Measurements from ENCODE around the gene KIF25.
"Not testable (repeated sequence)": the region's sequence is repeated elsewhere in the genome, so short reads cannot be mapped to it uniquely, and the experiment has no call there.

Gene KIF25

DNA sequence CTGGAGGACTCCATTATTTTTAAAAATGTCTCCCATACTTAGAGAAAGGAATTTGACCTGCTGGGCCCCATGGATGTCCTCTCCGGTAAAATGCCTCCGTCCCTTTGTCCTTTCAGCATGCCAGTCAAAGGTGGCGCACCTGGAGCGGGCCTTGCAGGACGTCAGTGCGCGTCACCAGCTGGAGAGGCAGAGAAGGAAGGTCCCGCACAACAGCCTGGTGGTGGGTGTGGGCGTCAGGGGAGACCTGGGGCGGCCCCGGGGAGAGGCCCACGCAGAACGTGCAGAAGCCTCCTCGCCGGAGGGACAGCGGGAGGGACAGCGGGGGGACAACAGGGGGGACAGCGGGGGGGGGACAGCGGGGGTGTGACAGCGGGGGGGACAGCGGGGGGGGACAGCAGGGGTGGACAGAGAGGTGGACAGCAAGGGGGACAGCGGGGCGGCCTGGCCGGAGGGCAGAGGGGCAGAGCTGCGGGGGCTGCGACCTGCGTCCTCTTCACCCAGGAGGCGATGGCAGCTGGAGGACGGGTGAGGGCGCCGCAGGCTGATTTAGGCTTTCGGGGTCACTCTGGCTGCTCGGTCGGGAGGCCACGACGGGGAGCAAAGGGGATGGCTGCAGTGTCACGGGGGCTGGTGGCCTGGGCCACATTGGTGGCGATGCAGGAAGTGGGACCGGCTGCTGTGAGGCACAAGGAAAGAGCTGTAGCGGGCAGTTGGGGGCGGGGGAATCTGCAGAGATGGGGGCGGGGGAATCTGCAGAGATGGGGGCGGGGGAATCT, 859 bp upstream of the KIF25 start:
- no peak for DNase-seq

DNA sequence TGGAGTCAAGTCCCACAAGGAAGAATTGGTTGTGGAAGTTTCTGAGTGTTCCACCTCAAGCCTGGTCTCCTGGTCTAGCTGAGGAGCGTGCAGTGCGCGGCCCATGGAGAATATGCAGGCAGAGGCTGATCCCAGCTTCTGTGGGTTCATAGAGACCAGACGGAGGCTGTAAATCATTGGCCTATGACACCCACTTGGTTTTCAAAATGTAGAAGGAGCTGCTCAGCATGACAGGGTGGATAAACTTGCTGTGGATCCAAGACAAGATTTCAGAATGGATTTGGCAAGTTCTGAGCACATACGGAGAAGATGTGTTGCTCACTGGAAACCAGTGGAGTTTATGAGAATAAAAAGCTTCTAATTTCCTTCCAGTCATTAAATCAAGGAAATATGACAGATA, 744 bp downstream of the KIF25 start:
- no peak for DNase-seq

DNA sequence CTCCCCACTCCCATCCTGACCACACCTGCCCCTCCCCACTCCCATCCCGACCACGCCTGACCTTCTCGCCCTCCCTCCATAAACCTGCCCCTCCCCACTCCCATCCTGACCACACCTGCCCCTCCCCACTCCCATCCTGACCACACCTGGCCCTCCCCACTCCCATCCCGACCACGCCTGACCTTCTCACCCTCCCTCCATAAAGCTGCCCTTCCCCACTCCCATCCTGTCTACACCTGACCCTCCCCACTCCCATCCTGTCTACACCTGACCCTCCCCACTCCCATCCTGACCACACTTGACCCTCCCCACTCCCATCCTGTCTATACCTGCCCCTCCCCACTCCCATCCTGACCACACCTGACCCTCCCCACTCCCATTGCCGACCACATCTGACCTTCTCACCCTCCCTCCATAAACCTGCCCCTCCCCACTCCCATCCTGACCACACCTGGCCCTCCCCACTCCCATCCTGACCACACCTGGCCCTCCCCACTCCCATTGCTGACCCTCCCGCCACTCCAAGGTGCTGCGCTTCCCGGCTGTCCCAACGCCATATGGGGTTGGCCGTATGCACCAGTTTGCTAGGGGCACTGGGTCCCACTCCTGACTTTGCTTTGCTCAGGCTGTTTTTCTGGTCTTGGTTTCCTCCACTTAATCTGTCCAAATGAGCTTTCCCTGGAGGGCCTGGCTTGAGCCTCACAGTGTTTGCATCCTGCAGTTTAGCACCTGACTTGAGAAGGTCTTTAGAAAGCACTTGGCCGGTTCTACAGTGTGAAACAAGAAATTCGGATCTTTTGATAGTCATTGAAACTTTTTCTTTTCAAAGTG, 2.9 kb downstream of the KIF25 start:
- no peak for DNase-seq

DNA sequence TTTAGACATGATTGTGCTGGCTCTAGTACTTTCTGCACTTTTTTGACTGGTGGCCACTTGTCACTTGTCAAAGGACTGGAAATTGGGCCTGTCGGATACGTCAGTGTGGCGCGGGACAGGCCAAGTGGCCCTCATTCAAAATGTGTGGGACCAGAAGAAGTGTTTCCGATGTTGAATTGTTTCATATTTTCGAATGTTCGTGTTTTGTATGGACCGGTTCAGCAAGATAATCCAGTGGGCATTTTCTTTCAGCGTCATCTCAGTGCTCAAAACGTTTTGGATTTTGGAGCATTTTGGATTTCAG, 3.5 kb downstream of the KIF25 start:
- no peak for DNase-seq

DNA sequence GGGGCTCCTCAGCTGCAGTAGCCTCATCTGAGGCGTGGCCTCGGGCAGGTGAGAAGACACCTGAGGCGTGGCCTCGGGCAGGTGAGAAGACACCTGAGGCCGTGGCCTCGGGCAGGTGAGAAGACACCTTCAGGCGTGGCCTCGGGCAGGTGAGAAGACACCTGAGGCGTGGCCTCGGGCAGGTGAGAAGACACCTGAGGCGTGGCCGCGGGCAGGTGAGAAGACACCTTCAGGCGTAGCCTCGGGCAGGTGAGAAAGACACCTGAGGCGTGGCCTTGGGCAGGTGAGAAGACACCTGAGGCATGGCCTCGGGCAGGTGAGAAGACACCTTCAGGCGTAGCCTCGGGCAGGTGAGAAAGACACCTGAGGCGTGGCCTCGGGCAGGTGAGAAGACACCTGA, 4.0 kb downstream of the KIF25 start:
- DNase-seq: not testable (repeated sequence)

DNA sequence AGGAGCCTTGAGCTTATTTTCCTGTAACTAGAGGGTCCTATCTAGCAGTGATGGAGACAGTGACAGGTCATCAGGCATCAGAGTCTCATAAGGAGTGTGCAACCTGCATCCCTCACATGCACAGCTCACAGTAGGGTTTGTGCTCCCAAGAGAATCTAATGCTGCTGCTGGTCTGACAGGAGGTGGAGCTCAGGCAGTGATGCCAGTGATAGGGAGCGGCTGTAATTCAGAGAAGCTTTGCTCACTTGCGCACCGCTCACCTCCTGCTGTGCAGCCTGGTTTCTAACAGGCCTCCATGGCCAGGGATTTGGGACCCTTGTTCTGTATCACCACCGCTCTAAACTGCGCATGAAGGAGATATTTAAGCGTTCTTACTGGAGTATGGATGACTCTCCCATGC, 5.3 kb downstream of the KIF25 start:
- no peak for DNase-seq

DNA sequence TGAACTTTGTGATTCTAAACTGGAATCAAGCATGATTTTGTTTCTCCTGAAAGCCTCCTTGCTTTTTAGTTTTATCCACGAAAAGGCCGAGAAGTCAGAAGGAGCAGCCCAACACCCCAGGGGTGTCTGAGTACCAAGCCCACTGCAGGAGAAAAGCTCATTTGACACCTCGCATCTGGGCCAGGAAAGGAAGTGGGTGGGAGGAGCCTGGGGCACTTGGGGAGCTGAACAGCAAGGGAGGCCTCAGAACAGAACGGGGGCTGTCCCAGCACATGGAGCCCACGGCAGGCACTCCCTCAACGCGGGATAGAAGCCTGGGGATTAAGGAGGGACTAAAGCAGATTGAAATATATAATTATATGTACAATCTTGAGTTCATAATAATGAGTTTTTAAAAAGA, 6.6 kb downstream of the KIF25 start:
- no peak for DNase-seq

DNA sequence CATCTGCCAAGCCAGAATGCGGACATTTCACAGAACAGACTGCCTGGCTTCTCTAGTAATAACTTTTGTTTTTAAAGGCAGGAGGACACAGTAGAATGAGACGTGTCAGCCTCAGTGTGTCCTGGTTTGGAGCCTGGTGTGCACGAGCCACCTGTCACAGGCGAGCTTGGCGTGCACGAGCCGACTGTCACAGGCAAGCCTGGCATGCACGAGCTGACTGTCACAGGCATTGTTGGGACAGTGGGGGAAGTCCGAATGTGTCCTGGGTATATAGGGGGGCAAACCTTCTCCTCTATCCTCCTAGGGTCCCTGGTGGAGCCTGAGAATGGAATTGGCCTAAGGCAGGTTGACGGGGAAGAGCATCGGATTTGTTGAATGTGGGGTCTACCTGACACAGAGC, 7.5 kb downstream of the KIF25 start:
- DNase-seq: no peak

DNA sequence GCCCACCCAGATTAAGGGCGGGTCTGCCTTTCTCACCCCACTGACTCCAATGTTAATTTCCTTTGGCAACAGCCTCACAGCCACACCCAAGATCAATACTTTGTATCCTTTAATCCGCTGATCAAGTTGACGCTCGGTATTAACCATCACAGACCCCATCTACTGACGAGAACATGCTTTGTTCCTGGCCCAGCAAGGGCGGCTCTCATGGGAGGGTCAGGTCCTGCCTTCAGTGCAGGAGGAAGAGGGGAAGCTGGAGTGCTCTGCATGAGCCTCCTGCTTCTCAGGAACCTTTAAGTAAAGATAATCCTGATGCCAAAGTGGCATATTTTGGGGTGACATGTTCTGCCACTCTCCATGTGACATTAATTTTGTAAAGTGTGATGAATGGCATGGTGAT, 8.3 kb downstream of the KIF25 start:
- no peak for DNase-seq

DNA sequence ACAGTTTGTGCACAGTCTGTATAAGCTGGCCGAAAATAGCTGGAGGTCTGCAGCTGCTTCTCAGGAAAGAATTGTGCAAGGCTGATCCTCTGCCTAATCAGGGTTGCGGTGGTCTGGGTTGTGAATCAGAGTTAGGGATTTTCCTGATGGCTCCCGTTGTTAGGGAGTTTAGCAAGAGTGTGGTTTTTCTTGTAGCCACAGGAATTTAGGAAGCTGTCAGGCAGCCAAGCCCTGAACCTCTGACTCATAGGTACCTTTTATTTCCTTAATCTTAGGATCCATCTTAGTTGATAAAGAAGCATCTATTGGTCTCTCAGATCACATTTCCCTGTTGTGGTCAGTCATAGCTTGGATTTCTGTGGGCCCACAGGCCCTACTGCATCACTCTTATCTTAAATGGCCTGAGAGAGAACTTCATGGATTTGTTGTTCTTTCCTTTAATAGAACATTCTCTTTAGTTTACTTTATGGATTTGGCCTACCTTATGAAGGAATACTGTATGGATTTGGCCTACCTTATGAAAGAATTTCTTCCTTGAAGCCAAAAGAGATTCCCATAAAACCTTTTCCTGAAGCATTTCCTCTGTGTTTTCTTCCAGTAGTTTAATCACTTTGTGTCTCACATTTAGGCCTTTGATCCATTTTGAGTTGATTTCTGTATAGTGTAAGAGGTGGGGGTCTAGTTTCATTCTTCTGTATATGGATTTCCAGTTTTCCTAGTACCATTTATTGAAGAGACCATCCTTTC, 10.3 kb downstream of the KIF25 start:
- no peak for DNase-seq

DNA sequence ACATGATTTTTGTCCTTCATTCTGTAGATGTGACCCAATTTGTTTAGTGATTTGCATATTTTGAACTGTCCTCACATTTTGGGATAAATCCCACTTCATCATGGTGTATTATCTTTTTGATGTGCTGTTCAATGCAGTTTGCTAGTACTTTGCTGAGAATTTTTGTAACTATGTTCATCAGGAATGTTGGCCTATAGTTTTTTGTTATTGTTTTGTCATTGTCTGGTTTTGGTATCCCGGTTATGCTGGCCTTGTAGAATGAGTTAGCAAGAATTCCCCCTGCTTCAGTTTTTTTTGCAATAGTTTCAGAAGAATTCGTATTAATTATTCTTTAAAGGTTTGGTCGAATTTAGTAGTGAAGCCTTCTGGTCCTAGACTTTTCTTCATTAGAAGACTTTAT, 11.9 kb downstream of the KIF25 start:
- no peak for DNase-seq

DNA sequence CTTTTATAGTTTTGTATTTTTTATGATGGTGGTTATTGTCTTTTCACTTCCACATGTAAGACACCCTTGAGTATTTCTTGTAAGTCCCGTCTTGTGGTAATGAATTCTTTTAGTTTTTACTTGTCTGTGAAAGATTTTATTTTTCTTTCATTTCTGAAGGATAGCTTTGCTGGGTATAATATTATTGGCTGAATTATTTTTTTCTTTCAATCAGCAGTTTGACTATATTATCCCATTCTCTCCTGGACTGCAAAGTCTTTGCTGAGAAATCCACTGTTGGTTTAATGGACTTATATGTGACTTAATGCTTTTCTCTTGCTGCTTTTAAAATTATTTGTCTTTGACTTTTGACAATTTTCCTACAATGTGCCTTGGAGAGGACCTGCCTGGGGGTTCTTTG, 13.8 kb downstream of the KIF25 start:
- DNase-seq: no peak

DNA sequence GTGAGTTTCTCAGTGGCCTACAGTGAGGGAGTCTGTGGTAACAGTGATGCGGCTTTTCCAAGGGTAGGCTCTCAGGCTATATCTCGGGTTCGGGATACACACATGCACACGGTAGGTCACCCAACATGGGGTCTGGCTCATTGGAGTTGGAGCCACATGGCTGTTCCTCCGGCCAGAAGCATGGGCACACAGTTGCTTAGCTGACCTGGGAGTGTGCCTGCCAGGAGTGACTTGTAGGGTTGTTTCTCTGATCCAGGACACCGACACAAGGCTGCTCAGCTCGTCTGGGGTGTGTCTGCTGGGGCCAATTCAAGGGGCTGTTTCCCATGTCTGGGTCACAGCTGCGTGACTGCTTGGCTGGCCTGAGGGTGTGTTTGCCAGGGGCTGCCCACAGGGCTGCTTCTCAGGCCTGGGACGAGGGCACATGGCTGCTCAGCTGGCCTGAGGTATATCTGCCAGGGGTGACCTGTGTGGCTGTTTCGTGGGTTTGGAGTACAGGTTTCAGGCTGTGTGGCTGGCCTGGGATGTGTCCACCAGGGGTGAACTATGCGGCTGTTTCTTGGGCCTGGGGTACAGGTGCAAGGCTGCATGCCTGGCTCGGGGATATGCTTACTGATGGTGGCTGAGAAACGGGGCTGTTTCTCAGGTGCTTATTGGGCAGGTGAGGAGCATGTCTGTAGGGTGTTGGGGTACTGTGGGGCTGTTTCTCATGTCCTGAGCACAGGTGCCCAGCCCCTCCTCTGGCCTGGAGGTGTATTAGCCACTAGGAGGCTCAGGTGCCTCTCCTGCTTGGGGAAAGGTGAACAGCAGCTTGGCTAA, 15.2 kb downstream of the KIF25 start:
- no peak for DNase-seq

DNA sequence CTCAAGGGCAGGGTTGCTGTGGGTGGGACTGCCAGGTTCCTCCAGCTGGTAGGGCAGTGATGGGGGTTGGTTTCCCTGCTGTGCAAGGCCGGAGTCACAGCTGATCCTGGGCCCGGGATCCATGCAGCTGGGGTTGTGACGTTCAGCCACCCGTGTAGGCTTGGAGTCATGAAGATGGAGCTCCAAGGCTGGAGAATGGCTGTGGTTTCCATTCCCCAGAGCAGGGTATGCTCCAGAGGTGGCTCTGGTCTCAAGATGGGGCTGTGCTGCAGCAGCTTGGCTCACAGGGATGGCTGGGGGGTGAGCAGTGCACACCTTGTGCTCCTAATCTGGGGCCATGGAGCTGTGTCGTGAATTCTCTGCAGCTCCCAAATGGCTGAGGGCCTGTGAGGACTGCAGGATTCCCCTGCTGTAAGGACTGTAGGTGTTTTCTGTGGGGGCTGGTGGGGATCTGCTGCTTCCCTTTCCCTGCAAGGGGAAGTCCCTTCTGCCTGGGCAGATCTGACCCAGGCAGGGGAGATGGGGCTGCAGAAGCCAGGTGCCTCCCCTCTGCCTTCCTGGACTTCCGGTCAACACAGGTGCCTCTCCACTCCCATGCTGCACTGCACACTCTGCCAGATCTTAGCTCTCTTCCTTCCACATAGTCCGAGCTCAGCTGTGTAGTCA, 15.9 kb downstream of the KIF25 start:
- no peak for DNase-seq

DNA sequence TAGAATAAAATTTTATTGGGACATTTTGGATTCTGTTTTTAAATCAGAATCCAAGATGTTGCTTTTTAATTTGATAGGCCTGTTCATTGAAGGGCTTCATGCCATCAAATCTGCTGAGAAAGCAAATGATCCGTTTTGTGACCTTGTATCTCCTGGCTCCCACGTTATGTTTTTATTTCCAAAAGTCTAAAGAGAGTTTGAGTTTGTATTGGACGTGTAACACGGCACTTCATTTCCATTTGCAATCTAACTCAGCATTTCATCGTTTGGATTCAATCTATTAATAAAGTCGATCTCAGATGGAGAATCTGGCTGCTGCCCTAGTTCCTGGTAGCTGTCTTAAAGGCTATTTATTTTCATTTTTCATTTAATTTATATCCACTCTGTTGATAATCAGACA, 17.0 kb downstream of the KIF25 start:
- no peak for DNase-seq

DNA sequence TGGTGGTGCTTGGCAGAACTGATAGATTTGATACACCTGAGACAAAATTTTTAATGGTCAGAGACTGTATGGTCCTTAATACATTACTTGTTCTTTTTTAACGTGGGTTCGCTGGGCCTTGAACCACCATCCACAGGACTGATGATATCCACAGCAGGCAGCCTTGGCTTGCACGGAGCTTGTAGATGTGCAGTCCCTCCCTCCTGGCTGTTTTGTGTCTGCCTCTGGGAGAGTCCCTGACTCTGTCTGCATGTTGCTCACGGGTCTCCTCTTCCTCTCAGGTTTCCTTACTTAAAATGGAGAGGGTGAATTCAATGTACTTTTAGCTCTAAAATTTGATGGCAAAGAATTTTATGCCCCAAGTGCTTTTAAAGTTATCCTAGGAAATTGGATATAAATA, 17.5 kb downstream of the KIF25 start:
- no peak for DNase-seq

DNA sequence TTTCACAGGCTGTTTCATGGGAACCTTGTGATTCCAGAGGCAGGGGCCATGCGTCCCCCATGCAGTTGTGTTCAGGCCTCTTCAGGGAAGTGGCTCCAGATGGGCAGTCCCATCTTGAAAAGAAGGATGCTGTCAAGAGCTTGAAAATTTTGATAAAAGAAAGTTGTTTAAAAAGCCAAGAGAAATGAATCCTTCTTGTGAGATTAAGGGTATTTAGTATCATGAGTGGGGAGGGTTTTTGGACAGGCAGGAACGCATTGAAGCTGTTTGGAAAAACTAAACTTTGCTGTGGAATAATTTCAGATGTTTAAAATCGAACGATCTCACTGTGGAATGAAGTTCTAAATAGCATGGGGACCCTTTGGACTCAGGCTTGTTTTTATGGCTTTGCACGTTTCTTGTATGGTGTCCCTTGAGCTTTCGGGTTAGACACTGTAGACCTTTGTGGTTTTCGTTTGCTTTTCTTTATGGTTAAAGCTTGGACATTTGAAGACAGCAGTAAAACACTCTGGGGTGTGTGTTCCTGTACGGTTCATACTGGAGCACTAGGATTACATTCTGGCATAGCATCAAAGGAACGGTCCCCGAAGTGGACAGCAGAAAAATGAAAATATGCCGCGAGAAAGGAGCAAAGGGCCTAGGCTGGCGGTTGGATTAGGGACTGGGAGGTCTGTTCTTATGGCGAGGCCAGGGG, 18.2 kb downstream of the KIF25 start:
- no peak for DNase-seq

DNA sequence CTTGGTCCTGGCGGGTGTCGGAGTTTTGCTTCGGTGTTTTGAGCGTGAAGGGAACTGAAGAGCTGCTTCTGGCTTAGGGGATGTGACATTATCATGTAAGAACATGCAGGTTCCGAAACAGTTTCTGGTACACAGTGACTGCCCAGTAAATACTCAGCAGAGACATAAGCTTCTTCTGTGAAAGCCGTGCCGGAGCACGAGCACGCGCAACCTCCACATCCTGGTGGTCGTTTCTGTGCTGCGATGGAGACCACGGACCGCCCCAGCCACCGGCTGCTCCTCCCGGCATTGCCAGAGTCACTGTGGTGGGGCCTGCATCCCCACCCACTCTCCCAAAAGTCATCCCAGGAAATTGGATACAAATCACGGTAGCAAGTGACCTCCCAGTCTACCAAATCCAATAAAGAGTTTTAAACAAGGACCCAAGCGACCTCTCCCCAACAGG, 18.7 kb downstream of the KIF25 start:
- no peak for DNase-seq

DNA sequence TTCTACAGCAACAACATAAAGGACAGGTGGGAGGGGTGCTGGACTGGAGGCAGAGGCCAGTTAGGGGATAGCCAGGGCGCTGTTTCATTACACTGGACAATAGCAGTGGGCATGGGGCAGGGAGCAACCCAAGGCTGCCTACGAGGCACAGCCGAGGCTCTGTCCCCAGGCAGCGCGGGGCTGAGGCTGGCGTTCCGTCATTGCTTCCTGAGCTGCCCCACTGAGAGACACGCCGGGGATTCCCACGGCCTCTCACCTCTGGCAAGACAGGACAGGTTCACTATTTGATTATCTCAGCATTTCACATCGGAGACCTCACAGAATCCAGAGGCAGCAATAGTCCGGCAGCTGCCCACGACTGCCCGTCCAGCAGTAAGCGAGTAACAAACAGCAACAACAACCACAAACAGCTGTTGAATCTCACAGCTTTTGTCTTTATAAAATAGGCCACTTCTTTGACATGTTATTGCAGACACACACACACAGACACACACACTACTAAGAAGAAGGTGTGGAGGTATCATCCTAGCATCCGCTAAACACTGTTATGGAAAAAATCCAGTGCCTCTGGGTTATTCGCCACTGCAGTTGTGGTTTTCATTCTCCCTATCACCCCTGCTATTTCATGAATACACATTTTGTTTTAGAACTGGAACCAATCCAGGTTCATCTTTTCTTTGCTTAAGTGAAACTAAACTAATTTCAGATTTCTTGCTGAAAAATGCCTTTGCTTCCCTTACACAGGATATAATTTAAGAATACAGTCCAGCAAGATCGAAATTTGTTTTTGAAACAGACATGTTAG, 19.5 kb downstream of the KIF25 start:
- no peak for DNase-seq

DNA sequence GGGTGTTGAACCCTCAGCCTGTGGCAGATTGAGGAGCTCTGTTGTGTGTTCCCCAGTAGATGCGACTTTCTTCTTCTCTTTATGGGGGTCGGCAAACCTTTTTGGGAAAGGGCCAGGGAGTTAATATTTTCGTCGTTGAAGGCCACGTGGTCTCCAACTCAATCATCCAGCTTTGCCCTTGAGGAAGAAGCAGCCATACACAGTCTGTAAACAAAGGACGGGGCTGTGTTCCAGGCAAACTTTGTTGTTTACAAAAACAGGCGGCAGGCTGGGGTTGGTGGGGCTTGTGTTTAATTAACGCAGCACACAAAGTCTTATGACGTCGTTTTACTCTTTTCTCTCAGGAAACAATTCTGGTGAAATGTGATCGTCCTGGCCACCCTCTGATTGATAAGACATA, 20.2 kb downstream of the KIF25 start:
- no peak for DNase-seq

DNA sequence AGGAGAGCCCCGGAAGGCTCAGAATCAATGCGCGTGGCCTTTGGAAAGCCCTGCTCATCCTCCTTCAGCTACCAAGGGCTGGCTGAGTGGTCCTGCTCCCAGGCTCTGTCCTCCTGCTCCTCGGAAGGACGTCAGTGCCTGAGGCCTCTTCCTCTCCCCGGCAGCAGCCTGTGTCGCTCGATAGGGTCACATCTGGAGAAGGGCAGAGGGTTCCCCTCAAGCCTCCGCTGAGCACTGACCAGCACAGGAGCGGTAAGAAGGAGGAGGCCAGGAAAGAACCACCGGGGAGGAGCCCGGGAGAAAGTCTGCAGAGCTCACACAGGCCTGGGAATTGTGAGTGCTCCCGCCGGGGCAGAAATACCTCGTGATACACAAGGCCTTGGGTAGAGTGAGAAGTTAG, 21.2 kb downstream of the KIF25 start:
- no peak for DNase-seq
